SJCRH30 (cell line): ENCODE data around the gene OTULIN. TPM values are rescaled to one million over a fixed set of nuclear protein-coding genes. Genes with fewer than 3 reads are reported as not detected.

Experiments
- DNase-seq, 2 experiments: peaks; one replicate each; pipeline ENCODE4 v3.0.0-alpha.2; 2015 to 2020
- H3K27ac ChIP-seq: fragments of 250-450 bp; sonication (Bioruptor Pico); 2 replicates; pipeline ENCODE4 v1.5.1; 2020; ENCODE audit warnings: mild to moderate bottlenecking, moderate library complexity
- H3K27me3 ChIP-seq: fragments of 250-450 bp; sonication (Bioruptor Pico); 2 replicates; pipeline ENCODE4 v1.5.1; 2020; ENCODE audit warnings: mild to moderate bottlenecking, moderate library complexity
- H3K36me3 ChIP-seq: fragments of 250-450 bp; sonication (Bioruptor Pico); 2 replicates; pipeline ENCODE4 v1.5.1; 2020; ENCODE audit warnings: mild to moderate bottlenecking, moderate library complexity
- H3K4me1 ChIP-seq: fragments of 250-450 bp; sonication (Bioruptor Pico); 2 replicates; pipeline ENCODE4 v1.5.1; 2020; ENCODE audit warnings: mild to moderate bottlenecking, moderate library complexity
- H3K4me3 ChIP-seq: fragments of 250-450 bp; sonication (Bioruptor Pico); 2 replicates; pipeline ENCODE4 v1.5.1; 2020; ENCODE audit warnings: mild to moderate bottlenecking, moderate library complexity
- H3K9me3 ChIP-seq: fragments of 250-450 bp; sonication (Bioruptor Pico); replicated peaks from 2 replicates; pipeline ENCODE4 v1.5.1; 2020; ENCODE audit warnings: mild to moderate bottlenecking, moderate library complexity
- total RNA-seq: library from RNA; depleted of rRNA; stranded (reverse); fragments of >200 nt; shearing (Covaris generic); gene quantifications from 2 replicates; pipeline ENCODE4 v1.2.3, GENCODE V29; 2014

Gene OTULIN
- total RNA-seq, 1 experiment from 2014 or later, result 18.2 TPM

- no peak overlapping the region for H3K4me3 ChIP-seq
- H3K36me3 ChIP-seq, result no peaks in the 10 kb centered on the region
- no peak overlapping the region for H3K27ac ChIP-seq
- DNase-seq, result no peak
- H3K27me3 ChIP-seq, result no peaks in the 10 kb centered on the region
- no peaks in the 10 kb centered on the region for H3K4me1 ChIP-seq
- H3K9me3 ChIP-seq, result no peaks in the 10 kb centered on the region
These were observed 64.0 kb downstream of the OTULIN start for GRCh38 chr5:14728459-14728938.

GRCh38 chr5:14729448-14730385 lies 65.2 kb downstream of the OTULIN start:
- no peak overlapping the region for H3K4me3 ChIP-seq
- no peak overlapping the region for H3K27ac ChIP-seq
- DNase-seq, result no peak

DNA sequence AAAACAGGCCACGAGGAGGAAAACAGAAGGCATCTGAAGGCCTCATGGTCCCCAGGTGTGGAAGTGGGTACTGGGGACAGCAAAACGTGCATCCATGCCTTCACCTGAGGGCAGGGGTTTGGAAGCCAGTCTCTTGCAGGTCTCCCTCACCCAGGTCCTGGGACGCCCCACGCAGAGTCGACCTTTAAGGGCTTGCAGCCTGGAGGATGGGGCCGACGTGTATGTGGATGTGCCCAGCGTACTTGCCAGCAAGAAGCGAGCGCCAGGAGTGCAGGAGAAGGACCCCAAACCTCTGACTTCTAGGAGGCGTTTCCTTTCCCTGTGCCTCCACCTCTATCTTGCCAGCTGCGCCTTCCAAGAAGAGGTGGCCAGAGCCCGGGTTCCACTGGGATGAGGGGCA lies 65.9 kb downstream of the OTULIN start:
- Histone ChIP-seq H3K27ac (no peak overlapping the region), H3K4me3 (no peak overlapping the region), H3K27me3 (no peaks in the 10 kb centered on the region), H3K9me3 (no peaks in the 10 kb centered on the region), H3K4me1 (no peaks in the 10 kb centered on the region), H3K36me3 (no peaks in the 10 kb centered on the region)
- DNase-seq, result no peak

More at GRCh38 chr5:14729448-14730385, 65.2 kb downstream of the OTULIN start:
- Histone ChIP-seq H3K36me3 (no peaks in the 10 kb centered on the region), H3K27me3 (no peaks in the 10 kb centered on the region), H3K4me1 (no peaks in the 10 kb centered on the region), H3K9me3 (no peaks in the 10 kb centered on the region)

- Histone ChIP-seq H3K4me1 (no peaks in the 10 kb centered on the region), H3K27ac (no peak overlapping the region), H3K4me3 (no peak overlapping the region), H3K9me3 (no peaks in the 10 kb centered on the region), H3K36me3 (no peaks in the 10 kb centered on the region), H3K27me3 (no peaks in the 10 kb centered on the region)
- DNase-seq, result no peak
These were observed 66.4 kb downstream of the OTULIN start for GRCh38 chr5:14730881-14731280.

DNA sequence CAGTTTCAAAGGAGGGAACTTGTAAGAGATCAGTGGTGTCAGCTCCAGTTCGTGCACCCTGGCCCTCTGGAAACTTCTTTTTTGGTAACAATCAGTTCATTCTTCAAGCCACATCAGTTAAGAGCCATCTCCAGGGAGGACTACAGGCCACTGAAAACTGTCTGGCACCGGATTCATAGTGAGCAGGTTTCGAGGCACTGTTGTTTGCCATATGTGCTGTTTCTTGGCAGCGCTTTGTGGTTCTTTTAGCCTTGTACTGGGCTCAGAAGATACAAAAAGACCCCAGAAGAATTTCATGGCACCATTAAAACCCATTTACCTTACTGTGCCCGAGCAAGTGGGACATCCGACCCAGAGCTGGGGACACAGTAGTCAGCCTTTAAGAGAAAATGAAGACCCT lies 68.5 kb downstream of the OTULIN start:
- no peaks in the 10 kb centered on the region for H3K9me3 ChIP-seq
- no peaks in the 10 kb centered on the region for H3K4me1 ChIP-seq
- DNase-seq, result no peak
- no peak overlapping the region for H3K4me3 ChIP-seq
- no peaks in the 10 kb centered on the region for H3K36me3 ChIP-seq
- H3K27me3 ChIP-seq, result no peaks in the 10 kb centered on the region
- no peak overlapping the region for H3K27ac ChIP-seq

GRCh38 chr5:14733661-14734060 lies 69.1 kb downstream of the OTULIN start:
- no peak for DNase-seq
- H3K27ac ChIP-seq, result no peak overlapping the region
- H3K4me1 ChIP-seq, result no peaks in the 10 kb centered on the region
- no peaks in the 10 kb centered on the region for H3K9me3 ChIP-seq
- no peaks in the 10 kb centered on the region for H3K27me3 ChIP-seq
- no peaks in the 10 kb centered on the region for H3K36me3 ChIP-seq
- no peak overlapping the region for H3K4me3 ChIP-seq

DNA sequence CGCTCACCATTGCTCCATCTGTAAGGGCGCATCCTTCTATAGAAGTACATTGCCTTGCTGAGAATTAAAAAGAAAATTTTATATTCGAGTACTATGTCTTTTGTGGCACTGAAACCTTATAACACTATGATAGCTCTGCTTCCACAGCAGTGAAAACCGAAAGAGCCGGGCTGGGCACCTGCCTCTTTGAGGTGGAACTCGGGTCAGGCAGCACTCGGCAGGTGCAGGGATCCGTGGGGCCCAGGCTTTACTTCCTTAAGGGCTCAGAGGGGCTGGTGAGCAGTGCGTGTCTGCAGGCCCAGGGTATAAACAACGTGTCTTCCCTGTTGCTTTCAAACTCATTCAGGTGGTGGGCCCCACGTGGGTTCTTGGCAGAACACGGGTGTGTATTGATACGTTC lies 69.9 kb downstream of the OTULIN start:
- DNase-seq, result no peak
- H3K36me3 ChIP-seq, result no peaks in the 10 kb centered on the region
- H3K9me3 ChIP-seq, result no peaks in the 10 kb centered on the region
- H3K4me3 ChIP-seq, result no peak overlapping the region
- no peaks in the 10 kb centered on the region for H3K4me1 ChIP-seq
- no peaks in the 10 kb centered on the region for H3K27me3 ChIP-seq
- no peak overlapping the region for H3K27ac ChIP-seq

GRCh38 chr5:14735944-14736343 lies 71.4 kb downstream of the OTULIN start:
- Histone ChIP-seq H3K27ac (no peak overlapping the region), H3K4me3 (no peak overlapping the region), H3K9me3 (no peaks in the 10 kb centered on the region), H3K36me3 (no peaks in the 10 kb centered on the region), H3K27me3 (no peaks in the 10 kb centered on the region), H3K4me1 (no peaks in the 10 kb centered on the region)
- no peak for DNase-seq

DNA sequence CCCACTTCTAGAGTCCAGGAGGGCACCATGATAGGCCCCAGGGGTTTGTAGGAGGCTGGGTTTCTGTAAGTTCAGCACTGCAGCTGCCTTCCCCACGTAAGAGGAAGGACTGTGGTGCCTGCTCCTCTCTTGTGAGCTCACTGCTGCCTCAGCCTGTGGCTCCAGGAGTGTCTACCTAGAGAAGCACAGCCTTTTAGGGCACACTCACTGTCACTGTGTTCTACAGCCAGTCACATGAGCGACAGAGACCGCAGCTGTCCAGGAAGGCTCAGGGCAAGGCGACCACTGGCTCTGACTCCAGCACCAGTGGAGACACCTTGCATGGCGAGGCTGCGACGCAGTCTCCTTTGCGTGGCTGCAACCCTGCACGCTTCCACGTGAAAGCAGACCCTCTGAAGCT lies 72.8 kb downstream of the OTULIN start:
- Histone ChIP-seq H3K27ac (no peak overlapping the region), H3K27me3 (no peaks in the 10 kb centered on the region)
- DNase-seq, result no peak

DNA sequence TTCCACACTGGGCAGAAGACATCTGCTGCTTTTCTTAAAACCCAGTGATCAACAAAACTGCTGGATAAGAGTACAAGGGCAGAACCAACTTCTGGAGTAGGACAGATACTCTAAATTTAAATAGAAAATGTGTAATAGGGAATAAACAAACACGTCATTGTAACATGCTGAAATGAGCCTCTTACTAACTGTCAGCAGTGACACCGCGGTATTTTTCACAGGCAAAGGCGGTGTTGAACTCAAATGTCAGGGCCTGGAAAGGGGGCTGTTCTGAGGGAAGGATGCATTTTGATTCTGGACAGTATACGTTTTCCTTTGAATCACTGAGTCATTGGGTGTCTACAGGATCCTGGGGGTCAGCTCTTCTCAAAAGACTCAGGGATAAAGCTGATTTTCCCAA lies 73.5 kb downstream of the OTULIN start:
- Histone ChIP-seq H3K4me1 (no peaks in the 10 kb centered on the region), H3K27ac (no peak overlapping the region), H3K36me3 (no peaks in the 10 kb centered on the region), H3K4me3 (no peak overlapping the region), H3K9me3 (no peaks in the 10 kb centered on the region), H3K27me3 (no peaks in the 10 kb centered on the region)
- DNase-seq, result no peak

More for the DNA sequence above, 72.8 kb downstream of the OTULIN start:
- Histone ChIP-seq H3K36me3 (no peaks in the 10 kb centered on the region), H3K4me3 (no peak overlapping the region), H3K9me3 (no peaks in the 10 kb centered on the region), H3K4me1 (no peaks in the 10 kb centered on the region)

GRCh38 chr5:14739538-14739937 lies 75.0 kb downstream of the OTULIN start:
- no peak overlapping the region for H3K27ac ChIP-seq
- no peaks in the 10 kb centered on the region for H3K36me3 ChIP-seq
- H3K27me3 ChIP-seq, result no peaks in the 10 kb centered on the region
- H3K9me3 ChIP-seq, result no peaks in the 10 kb centered on the region
- no peaks in the 10 kb centered on the region for H3K4me1 ChIP-seq
- no peak for DNase-seq
- H3K4me3 ChIP-seq, result no peak overlapping the region

DNA sequence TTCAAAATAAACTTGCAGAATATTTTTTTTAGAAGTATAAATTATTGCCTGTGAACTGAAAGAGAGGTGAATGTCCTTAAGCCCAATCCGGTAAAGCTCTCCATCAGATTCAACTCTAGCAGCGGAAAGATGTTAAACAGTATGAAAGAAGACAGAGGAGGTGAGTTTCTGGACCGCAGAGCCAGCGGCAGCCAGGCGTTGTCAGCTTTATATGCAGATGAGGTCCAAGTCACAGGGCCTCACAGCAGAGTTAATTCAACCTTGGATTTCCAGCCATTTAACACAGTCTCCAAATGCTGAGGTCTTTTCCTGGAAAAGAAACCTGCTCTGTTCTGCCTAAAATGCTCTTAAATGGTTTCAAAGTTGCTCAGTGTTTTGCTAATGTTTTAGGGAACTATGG lies 75.5 kb downstream of the OTULIN start:
- no peak for DNase-seq

DNA sequence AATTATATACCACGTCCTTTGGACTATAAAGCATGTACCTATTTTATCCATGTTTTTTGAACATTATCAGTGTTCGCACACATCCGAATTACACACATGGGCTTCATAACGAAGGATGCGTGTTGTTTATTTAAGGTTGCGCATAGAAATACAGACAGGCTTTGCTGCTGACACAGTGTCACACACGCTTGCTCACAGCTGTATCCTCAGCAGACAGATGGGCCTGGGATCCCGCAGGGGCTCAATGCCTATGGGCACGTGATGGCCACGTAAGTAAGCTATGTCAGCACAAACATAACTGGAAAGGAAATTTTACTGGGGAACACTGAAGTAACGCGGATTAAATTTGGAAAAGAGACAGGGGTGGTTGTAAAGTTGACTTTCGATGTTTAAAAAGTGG lies 76.6 kb downstream of the OTULIN start:
- DNase-seq, result no peak
- Histone ChIP-seq H3K4me3 (no peak overlapping the region), H3K4me1 (no peaks in the 10 kb centered on the region), H3K9me3 (no peaks in the 10 kb centered on the region), H3K27me3 (no peaks in the 10 kb centered on the region), H3K27ac (no peak overlapping the region), H3K36me3 (no peaks in the 10 kb centered on the region)

More for the DNA sequence above, 75.5 kb downstream of the OTULIN start:
- Histone ChIP-seq H3K27ac (no peak overlapping the region), H3K27me3 (no peaks in the 10 kb centered on the region), H3K9me3 (no peaks in the 10 kb centered on the region), H3K4me3 (no peak overlapping the region), H3K36me3 (no peaks in the 10 kb centered on the region), H3K4me1 (no peaks in the 10 kb centered on the region)

GRCh38 chr5:14741801-14742440 lies 77.4 kb downstream of the OTULIN start:
- no peak overlapping the region for H3K4me3 ChIP-seq
- H3K9me3 ChIP-seq, result no peaks in the 10 kb centered on the region
- no peak for DNase-seq
- no peaks in the 10 kb centered on the region for H3K27me3 ChIP-seq
- H3K27ac ChIP-seq, result no peak overlapping the region
- no peaks in the 10 kb centered on the region for H3K36me3 ChIP-seq
- no peaks in the 10 kb centered on the region for H3K4me1 ChIP-seq

GRCh38 chr5:14742498-14742897 lies 78.0 kb downstream of the OTULIN start:
- Histone ChIP-seq H3K4me3 (no peak overlapping the region), H3K36me3 (no peaks in the 10 kb centered on the region), H3K9me3 (no peaks in the 10 kb centered on the region), H3K27me3 (no peaks in the 10 kb centered on the region), H3K4me1 (no peaks in the 10 kb centered on the region), H3K27ac (no peak overlapping the region)
- DNase-seq, result peak in 1 of 2 experiments; percentile 15
